ENCODE measurements around the gene TCAP. TPM values are rescaled to one million over a fixed set of nuclear protein-coding genes. Genes with fewer than 3 reads are reported as not detected.

Gene TCAP
- total RNA-seq, 1 donor from 2014 or later, result 5,286 TPM

- ATAC-seq, result no peak
- intact Hi-C loops (cut with DNase I), result no loop called here
- DNase-seq (ENCODE audit: missing footprints), result peak; percentile 47
These were observed 38.0 kb upstream of the TCAP start for GRCh38 chr17:39627047-39627711.

GRCh38 chr17:39627712-39628516, 37.2 kb upstream of the TCAP start:
- ATAC-seq (no peak), DNase-seq (ENCODE audit: missing footprints) (peak; percentile 39)
- intact Hi-C loops (cut with DNase I), result no loop called here

- ATAC-seq (no peak), DNase-seq (ENCODE audit: missing footprints) (peak; percentile 34)
- intact Hi-C loops (cut with DNase I), result no loop called here
These were observed 36.3 kb upstream of the TCAP start for GRCh38 chr17:39628655-39629493.

DNA sequence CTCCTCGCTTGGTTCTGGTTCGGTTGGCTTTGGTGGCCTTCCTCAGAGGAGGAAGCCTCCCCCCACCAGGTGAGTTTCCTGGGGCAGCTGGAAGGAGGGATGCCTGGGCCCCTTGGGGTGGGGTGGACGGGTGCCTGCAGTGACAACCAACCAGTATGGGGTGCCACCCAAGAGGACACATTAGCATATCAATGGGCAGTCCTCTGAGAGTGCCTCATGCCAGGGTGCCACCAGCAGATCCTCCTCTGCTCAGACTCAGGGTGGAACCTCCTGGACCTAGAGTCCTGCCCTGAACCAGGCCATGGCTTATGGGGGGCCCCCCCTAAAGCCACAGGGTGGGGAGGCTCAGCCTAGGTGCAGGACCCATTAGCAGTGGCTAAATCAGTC, 35.7 kb upstream of the TCAP start:
- intact Hi-C loops (cut with DNase I), result no loop called here
- ATAC-seq, result no peak
- no peak for DNase-seq (ENCODE audit: missing footprints)

- ATAC-seq, result no peak
- intact Hi-C loops (cut with DNase I), result no loop called here
- peak; percentile 57 for DNase-seq (ENCODE audit: missing footprints)
These were observed 35.3 kb upstream of the TCAP start for GRCh38 chr17:39629898-39630297.

DNA sequence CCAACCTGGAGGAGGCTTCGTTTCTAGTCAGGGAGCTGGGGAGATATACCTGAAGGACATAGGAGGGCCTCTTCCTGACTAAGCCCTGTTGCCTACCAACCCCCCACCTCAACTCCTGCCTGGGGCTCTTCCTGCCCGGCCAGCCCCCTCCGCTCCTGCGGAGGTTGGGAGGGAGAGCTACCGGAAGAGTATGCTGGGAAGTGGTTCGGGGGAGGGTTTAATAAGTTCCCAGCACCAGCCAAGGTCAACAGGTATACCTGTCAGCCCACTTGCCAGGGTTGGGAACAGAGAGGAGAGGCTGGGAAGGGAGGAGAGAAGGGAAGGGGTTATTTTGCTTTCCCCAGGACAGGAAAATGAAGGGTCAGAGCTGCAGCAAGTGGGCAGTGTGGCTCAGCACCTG, 33.7 kb upstream of the TCAP start:
- DNase-seq (ENCODE audit: missing footprints) (no peak), ATAC-seq (no peak)
- intact Hi-C loops (cut with DNase I), result no loop called here

DNA sequence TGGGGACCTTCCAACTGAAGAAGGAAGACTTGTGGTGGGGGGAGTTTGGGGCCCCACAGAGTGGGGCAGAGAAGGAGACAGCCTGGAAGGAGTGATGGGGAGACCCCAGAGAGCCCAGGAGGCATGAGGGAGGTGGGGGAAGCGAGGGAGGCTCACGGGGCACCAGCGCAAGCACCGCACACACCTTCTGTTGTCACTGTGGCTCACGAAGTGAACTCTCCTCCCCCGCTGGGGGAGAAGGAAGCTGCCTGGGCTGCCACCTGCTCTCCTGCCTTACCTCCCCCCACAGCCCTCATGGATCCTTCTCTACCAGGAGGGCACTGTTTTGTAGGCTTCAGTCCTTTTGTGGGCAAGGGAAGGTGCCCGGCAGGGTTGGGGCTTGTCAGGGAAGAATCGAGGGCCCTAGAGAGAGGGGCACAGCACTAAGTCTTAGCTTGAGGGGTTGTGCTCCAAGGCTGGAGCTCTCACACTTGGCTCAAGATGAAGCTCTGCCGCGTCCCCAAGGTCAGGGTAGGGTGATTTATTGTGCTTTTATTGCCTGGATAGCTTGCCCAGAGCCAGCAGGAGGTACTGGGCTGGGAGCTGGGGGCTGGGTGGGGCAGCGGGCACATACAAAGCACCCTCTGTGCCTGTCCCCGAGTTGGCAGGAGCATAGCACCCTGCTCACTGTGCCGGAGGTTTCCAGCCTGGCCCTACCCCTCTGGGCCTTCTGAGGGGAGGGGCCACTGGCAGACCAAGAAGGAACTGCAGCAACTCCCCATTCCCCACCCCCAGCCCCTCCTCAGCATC, 32.8 kb upstream of the TCAP start:
- intact Hi-C loops (cut with DNase I), result no loop called here
- no peak for ATAC-seq
- peak; percentile 43 for DNase-seq (ENCODE audit: missing footprints)

- intact Hi-C loops (cut with DNase I), result no loop called here
- DNase-seq (ENCODE audit: missing footprints) (peak; percentile 45), ATAC-seq (no peak)
These were observed 31.5 kb upstream of the TCAP start for GRCh38 chr17:39633570-39634183.

GRCh38 chr17:39634384-39634871, 30.7 kb upstream of the TCAP start:
- DNase-seq (ENCODE audit: missing footprints), result no peak
- ATAC-seq, result no peak
- intact Hi-C loops (cut with DNase I), result no loop called here

DNA sequence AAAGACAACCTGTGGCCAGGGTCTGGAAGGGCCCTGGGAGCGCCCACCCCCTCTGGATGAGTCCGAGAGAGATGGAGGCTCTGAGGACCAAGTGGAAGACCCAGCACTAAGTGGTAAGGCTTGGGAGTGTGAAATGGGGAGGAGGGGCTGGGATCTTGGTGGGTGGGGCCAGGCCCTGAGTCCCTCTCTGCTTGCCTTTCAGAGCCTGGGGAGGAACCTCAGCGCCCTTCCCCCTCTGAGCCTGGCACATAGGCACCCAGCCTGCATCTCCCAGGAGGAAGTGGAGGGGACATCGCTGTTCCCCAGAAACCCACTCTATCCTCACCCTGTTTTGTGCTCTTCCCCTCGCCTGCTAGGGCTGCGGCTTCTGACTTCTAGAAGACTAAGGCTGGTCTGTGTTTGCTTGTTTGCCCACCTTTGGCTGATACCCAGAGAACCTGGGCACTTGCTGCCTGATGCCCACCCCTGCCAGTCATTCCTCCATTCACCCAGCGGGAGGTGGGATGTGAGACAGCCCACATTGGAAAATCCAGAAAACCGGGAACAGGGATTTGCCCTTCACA, 29.5 kb upstream of the TCAP start:
- intact Hi-C loops (cut with DNase I), result loop anchor here (5.0 kb wide), 2 partner anchors 37 to 117 kb away; no protein-coding TSS in a partner anchor
- no peak for ATAC-seq
- DNase-seq (ENCODE audit: missing footprints), result peak; percentile 70

DNA sequence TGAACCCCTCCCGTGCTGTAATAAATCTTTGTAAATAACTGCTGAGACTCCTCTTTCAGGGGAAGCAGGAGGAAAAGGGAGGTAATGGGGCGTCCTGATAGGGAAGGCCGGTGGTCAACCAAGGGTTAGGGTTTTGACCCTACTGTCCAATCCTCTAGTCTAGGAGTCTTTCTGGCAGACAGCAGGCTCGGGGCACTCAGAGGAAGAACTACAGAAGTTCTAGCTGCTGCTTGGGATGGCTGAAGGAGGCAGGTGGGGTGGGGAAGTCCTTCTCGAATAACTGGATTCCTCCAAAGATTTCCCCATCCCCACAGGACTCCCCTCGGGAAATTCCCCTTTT, 28.6 kb upstream of the TCAP start:
- DNase-seq (ENCODE audit: missing footprints) (no peak), ATAC-seq (no peak)
- intact Hi-C loops (cut with DNase I), result loop anchor here (5.0 kb wide), 2 partner anchors 36 to 116 kb away; no protein-coding TSS in a partner anchor

- intact Hi-C loops (cut with DNase I), result loop anchor here (5.0 kb wide), 2 partner anchors 35 to 115 kb away; no protein-coding TSS in a partner anchor
- DNase-seq (ENCODE audit: missing footprints) (peak; percentile 98), ATAC-seq (peak; percentile 96)
These were observed 28.0 kb upstream of the TCAP start, which contains the start of gene STARD3 for GRCh38 chr17:39636927-39637736. Gene STARD3, plus strand, starts transcription at chr17:39637144. Its CDS starts 16,388 bp downstream, at chr17:39653532.

- DNase-seq (ENCODE audit: missing footprints) (peak; percentile 20), ATAC-seq (no peak)
- intact Hi-C loops (cut with DNase I), result loop anchor here (5.0 kb wide), 2 partner anchors 34 to 114 kb away; no protein-coding TSS in a partner anchor
These were observed 26.8 kb upstream of the TCAP start for GRCh38 chr17:39638317-39638716.

GRCh38 chr17:39639043-39639442, 26.1 kb upstream of the TCAP start:
- intact Hi-C loops (cut with DNase I), result loop anchor here (5.0 kb wide), 2 partner anchors 33 to 113 kb away; no protein-coding TSS in a partner anchor
- DNase-seq (ENCODE audit: missing footprints), result no peak
- ATAC-seq, result no peak

DNA sequence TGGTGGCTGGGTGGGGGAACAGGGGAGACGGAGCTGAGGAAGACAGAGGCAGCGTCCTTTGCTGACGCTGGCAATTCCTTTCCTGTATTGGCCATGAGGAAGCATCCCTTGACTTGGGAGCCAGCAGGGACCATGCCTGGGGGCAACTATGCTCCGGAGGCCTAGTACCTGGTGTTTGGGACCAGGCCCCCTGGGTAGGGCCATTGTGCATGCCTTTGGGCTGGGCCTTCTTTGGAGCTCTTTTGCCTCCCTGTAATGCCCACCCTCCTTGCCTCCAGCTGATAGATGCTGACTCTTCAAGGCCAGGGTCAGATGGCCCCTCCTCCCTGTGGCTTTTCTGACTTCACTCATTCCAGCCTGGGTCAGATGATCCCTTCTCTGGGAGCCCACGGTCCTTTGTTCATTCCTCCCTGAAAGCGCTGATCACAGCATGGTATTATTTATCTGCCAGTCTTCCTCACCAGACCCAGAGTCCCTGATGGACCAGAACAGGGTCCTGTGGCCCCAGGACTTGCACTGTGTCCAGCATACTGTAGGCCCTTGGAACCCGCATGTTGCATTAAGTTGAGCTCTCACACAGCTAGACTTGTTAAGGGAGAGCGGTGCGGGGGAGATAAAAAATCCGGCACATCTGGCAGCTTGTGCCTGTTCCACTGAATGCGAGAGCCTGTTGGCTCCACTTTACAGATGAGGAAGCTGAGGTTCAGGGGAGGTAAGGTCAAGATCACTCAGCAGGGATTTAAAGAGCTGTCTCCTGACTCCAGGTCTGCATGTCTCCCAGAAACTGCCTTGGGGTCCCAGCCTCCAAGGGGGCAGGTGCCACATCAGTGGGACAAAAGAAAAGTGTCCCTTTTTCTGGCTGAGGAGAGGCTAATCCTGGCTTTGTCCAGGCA, 25.3 kb upstream of the TCAP start:
- ATAC-seq (no peak), DNase-seq (ENCODE audit: missing footprints) (no peak)
- intact Hi-C loops (cut with DNase I), result loop anchor here (5.0 kb wide), 2 partner anchors 32 to 112 kb away; no protein-coding TSS in a partner anchor

- peak; percentile 34 for DNase-seq (ENCODE audit: missing footprints)
- intact Hi-C loops (cut with DNase I), result no loop called here
- ATAC-seq, result no peak
These were observed 24.5 kb upstream of the TCAP start for GRCh38 chr17:39640591-39641031.
